GM06990 (cell line): ENCODE data around the gene TLE6.

Experiments
- DNase-seq: peaks from one replicate; pipeline ENCODE4 v3.0.0-alpha.2; 2011; ENCODE audit not compliant: insufficient read length; ENCODE audit errors: extremely low read depth
- H3K27me3 ChIP-seq: replicated peaks from 2 replicates; pipeline ENCODE4 v1.6.0; 2011; ENCODE audit warnings: low read length; ENCODE audit not compliant: control insufficient read depth, insufficient read depth
- H3K36me3 ChIP-seq: 2 replicates; pipeline ENCODE4 v1.5.1; 2011; ENCODE audit warnings: low read length; ENCODE audit not compliant: control insufficient read depth, insufficient read depth
- H3K4me3 ChIP-seq: replicated peaks from 2 replicates; pipeline ENCODE4 v1.5.1; 2011; ENCODE audit warnings: low read depth, mild to moderate bottlenecking, control low read depth, low read length
- CTCF ChIP-seq: IDR thresholded peaks from 2 replicates; pipeline ENCODE4 v1.5.1; 2011; ENCODE audit warnings: low read length, control low read depth, mild to moderate bottlenecking, inconsistent platforms; ENCODE audit not compliant: insufficient read depth, poor library complexity, severe bottlenecking

The TLE6 gene

GRCh38 chr19:2997720-2998119 is 20.4 kb downstream of the TLE6 start:
- Histone ChIP-seq H3K4me3 (no peak overlapping the region), H3K36me3 (no peaks in the 10 kb centered on the region), H3K27me3 (no peaks in the 10 kb centered on the region)
- TF ChIP-seq CTCF: no peak
- no peak for DNase-seq

- H3K27me3 ChIP-seq: no peaks in the 10 kb centered on the region
- no peak for DNase-seq
Measured at GRCh38 chr19:2998642-2999041, 21.3 kb downstream of the TLE6 start.

GRCh38 chr19:3001235-3001800 is 24.0 kb downstream of the TLE6 start:
- Histone ChIP-seq H3K4me3 (no peak overlapping the region), H3K27me3 (no peaks in the 10 kb centered on the region; the same call in 1 of the 2 replicates), H3K36me3 (no peaks in the 10 kb centered on the region)
- no peak for TF ChIP-seq CTCF
- DNase-seq: no peak

More at GRCh38 chr19:2998642-2999041, 21.3 kb downstream of the TLE6 start:
- TF ChIP-seq CTCF: no peak
- Histone ChIP-seq H3K4me3 (no peak overlapping the region), H3K36me3 (no peaks in the 10 kb centered on the region)

GRCh38 chr19:3003046-3003445 is 25.7 kb downstream of the TLE6 start:
- no peak for DNase-seq
- H3K27me3 ChIP-seq: no peaks in the 10 kb centered on the region; the same call in 1 of the 2 replicates
- no peak for TF ChIP-seq CTCF
- H3K4me3 ChIP-seq: no peak overlapping the region
- no peaks in the 10 kb centered on the region for H3K36me3 ChIP-seq

GRCh38 chr19:3004522-3004921 is 27.2 kb downstream of the TLE6 start:
- DNase-seq: no peak
- Histone ChIP-seq H3K27me3 (no peaks in the 10 kb centered on the region; the same call in 1 of the 2 replicates), H3K36me3 (no peaks in the 10 kb centered on the region), H3K4me3 (no peak overlapping the region)
- no peak for TF ChIP-seq CTCF

GRCh38 chr19:3005345-3005744 is 28.0 kb downstream of the TLE6 start:
- no peaks in the 10 kb centered on the region for H3K36me3 ChIP-seq
- no peak overlapping the region for H3K4me3 ChIP-seq
- no peak for DNase-seq
- H3K27me3 ChIP-seq: no peaks in the 10 kb centered on the region; the same call in 1 of the 2 replicates
- TF ChIP-seq CTCF: no peak
